Adrenal gland (tissue), 5 donors: ENCODE results near the gene C19orf38.

Experiments
- POLR2A ChIP-seq, 2 donors: fragments of 450-650 bp; IDR thresholded peaks; one replicate each; pipeline ENCODE4 v1.6.1; 2017; ENCODE audit warnings: antibody characterized with exemption in 2 of 2, mild to moderate bottlenecking in 2 of 2, moderate library complexity in 1 of 2
- TF ChIP-seq, protein P1 (sequence below), 6 experiments: fragments of 450-650 bp in 4 of 6; fragments of 200-600 bp in 2 of 6; sonication (generic) in 1 of 6; IDR thresholded peaks; 1 replicate in 5 of 6; 2 replicates in 1 of 6; pipeline versions ENCODE4 v1.5.1 to v1.8.0; 2016 to 2021; ENCODE audit warnings: antibody characterized with exemption in 6 of 6, mild to moderate bottlenecking in 2 of 6, moderate library complexity in 1 of 6
- donor health status: DM: no; HTN: no; CAD: no.

DNA sequence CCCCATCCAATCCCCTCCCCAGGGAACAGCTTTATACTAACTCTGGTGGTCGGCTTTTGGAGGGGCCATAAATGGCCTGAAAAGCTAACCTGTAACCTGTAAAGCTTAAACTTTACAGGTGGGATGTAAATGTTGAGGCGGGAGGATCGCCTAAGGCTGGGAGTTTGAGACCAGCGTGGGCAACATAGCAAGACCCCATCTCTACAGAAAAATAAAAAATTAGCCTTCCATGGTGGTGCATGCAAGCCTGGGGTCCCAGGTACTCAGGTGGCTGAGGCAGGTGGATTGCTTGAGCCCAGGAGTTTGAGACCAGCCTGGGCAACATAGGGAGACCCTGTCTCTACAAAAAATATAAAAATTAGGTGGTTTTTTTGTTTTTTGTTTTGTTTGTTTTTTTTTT is 41.7 kb downstream of the C19orf38 start:
- TF ChIP-seq, protein P1, sequence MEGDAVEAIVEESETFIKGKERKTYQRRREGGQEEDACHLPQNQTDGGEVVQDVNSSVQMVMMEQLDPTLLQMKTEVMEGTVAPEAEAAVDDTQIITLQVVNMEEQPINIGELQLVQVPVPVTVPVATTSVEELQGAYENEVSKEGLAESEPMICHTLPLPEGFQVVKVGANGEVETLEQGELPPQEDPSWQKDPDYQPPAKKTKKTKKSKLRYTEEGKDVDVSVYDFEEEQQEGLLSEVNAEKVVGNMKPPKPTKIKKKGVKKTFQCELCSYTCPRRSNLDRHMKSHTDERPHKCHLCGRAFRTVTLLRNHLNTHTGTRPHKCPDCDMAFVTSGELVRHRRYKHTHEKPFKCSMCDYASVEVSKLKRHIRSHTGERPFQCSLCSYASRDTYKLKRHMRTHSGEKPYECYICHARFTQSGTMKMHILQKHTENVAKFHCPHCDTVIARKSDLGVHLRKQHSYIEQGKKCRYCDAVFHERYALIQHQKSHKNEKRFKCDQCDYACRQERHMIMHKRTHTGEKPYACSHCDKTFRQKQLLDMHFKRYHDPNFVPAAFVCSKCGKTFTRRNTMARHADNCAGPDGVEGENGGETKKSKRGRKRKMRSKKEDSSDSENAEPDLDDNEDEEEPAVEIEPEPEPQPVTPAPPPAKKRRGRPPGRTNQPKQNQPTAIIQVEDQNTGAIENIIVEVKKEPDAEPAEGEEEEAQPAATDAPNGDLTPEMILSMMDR (IDR thresholded peaks at IDR 0.05), result no peak
- no peak for TF ChIP-seq POLR2A (IDR thresholded peaks at IDR 0.05)
